ENCODE data around the gene MOSPD3.

MOSPD3 gene

GRCh38 chr7:100595188-100595587 is 17.2 kb upstream of the MOSPD3 start:
- no peak for DNase-seq

GRCh38 chr7:100598425-100598824 is 13.9 kb upstream of the MOSPD3 start:
- DNase-seq: no peak

- no peak for DNase-seq
These were observed 12.2 kb upstream of the MOSPD3 start for GRCh38 chr7:100599911-100600729.

- no peak for DNase-seq
These were observed 11.7 kb upstream of the MOSPD3 start for GRCh38 chr7:100600730-100601038.

GRCh38 chr7:100602889-100603725 is 9.2 kb upstream of the MOSPD3 start:
- no peak for DNase-seq

GRCh38 chr7:100603726-100604027 is 8.7 kb upstream of the MOSPD3 start:
- DNase-seq: no peak

- peak; percentile 67 for DNase-seq
These were observed 8.0 kb upstream of the MOSPD3 start for GRCh38 chr7:100604028-100604975.

GRCh38 chr7:100604976-100605911 is 7.1 kb upstream of the MOSPD3 start:
- peak; percentile 27 for DNase-seq

- DNase-seq: no peak
These were observed 6.0 kb upstream of the MOSPD3 start for GRCh38 chr7:100606313-100606712.

- no peak for DNase-seq
These were observed 5.2 kb upstream of the MOSPD3 start for GRCh38 chr7:100607111-100607510.

GRCh38 chr7:100609958-100610357 is 2.4 kb upstream of the MOSPD3 start:
- no peak for DNase-seq

- DNase-seq: peak; percentile 7
These were observed 520 bp downstream of the MOSPD3 start for GRCh38 chr7:100612730-100613390.

- DNase-seq: no peak
These were observed 1.3 kb downstream of the MOSPD3 start for GRCh38 chr7:100613412-100614175.

- DNase-seq: no peak
These were observed 2.0 kb downstream of the MOSPD3 start for GRCh38 chr7:100614308-100614861.

GRCh38 chr7:100620239-100620638 is 7.9 kb downstream of the MOSPD3 start:
- DNase-seq: no peak

- DNase-seq: no peak
These were observed 8.5 kb downstream of the MOSPD3 start for GRCh38 chr7:100620804-100621203.

GRCh38 chr7:100621554-100621953 is 9.2 kb downstream of the MOSPD3 start:
- no peak for DNase-seq

GRCh38 chr7:100623951-100624824 is 11.8 kb downstream of the MOSPD3 start:
- no peak for DNase-seq

- no peak for DNase-seq
These were observed 13.7 kb downstream of the MOSPD3 start for GRCh38 chr7:100626055-100626454.
